Activated T-helper 2 cell treated with anti-CD3 and anti-CD28 coated beads, Interferon-gamma antibody, Interleukin-2, Interleukin-4, amounts not matched to agents 10 μg/mL and 5 μg/mL and 100 μg/mL, durations not matched to agents 14 hours and 24 hours and 36 hours (primary cell): ENCODE results near the gene PRKD1. TPM values are rescaled to one million over a fixed set of nuclear protein-coding genes. Genes with fewer than 3 reads are reported as not detected.
"Not testable (repeated sequence)": the region's sequence is repeated elsewhere in the genome, so short reads cannot be mapped to it uniquely, and the experiment has no call there.

Source experiments
- DNase-seq: peaks from one replicate; pipeline ENCODE4 v3.0.0; 2021; ENCODE audit warnings: low spot score
- H3K27ac Mint-ChIP-seq: one replicate; pipeline ENCODE4 v1.8.0; 2021; ENCODE audit warnings: mixed read lengths
- H3K27me3 Mint-ChIP-seq: one replicate; pipeline ENCODE4 v1.8.0; 2021; ENCODE audit warnings: low read depth, mixed read lengths
- H3K36me3 Mint-ChIP-seq: one replicate; pipeline ENCODE4 v1.8.0; 2021; ENCODE audit warnings: low read depth, mixed read lengths
- H3K4me1 Mint-ChIP-seq: one replicate; pipeline ENCODE4 v1.8.0; 2021; ENCODE audit warnings: low read depth, mixed read lengths
- H3K4me3 Mint-ChIP-seq: one replicate; pipeline ENCODE4 v1.8.0; 2021; ENCODE audit warnings: low read depth, mild to moderate bottlenecking, moderate library complexity, mixed read lengths
- H3K9me3 Mint-ChIP-seq: one replicate; pipeline ENCODE4 v1.8.0; 2021; ENCODE audit warnings: mixed read lengths
- intact Hi-C: fragments of 100-400 bp; cut with micrococcal nuclease; formaldehyde crosslinking; loops from one replicate; pipeline ENCODE4 v1.15.1; 2023
- total RNA-seq: library from RNA; stranded (reverse); gene quantifications from 2 replicates; pipeline ENCODE4 v1.2.3, GENCODE V29; 2022

PRKD1 gene
- total RNA-seq, 1 donor from 2014 or later = not detected

DNA sequence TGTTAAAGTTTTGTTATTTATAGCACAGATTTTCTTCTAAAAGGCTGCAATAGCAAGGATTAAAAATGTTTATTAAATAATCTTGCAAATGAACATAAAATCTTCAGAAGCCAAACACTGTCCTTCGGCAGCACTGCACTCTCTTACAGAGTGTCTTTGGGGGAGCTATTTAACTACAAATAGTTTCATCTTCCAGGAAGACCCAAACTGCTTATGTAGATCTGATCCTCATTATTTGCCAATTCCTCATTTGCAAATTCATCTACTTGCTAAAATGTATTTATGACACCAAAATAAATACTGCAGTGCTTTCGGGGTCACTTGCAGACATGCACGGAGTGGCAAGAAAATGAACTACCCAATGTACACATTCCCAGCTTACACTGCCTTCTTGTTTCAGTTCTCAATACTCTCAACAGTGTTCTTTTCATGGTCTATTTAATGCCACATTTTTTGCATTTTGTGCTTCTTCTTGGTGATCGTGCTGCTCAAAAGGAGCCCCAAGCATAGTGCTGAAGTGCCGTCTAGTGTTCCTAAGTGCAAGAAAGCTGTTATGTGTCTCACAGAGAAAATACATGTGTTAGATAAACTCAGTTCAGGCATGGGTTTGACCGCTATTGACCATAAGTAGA is 128.1 kb downstream of the PRKD1 start:
- Mint-ChIP-seq H3K4me3 (no peak overlapping the region), H3K36me3 (no peaks in the 10 kb centered on the region), H3K27ac (no peak overlapping the region), H3K27me3 (no peaks in the 10 kb centered on the region), H3K9me3 (peaks cover 17% of the 10 kb centered on the region), H3K4me1 (no peaks in the 10 kb centered on the region)
- DNase-seq = no peak
- intact Hi-C loops = no loop called here

DNA sequence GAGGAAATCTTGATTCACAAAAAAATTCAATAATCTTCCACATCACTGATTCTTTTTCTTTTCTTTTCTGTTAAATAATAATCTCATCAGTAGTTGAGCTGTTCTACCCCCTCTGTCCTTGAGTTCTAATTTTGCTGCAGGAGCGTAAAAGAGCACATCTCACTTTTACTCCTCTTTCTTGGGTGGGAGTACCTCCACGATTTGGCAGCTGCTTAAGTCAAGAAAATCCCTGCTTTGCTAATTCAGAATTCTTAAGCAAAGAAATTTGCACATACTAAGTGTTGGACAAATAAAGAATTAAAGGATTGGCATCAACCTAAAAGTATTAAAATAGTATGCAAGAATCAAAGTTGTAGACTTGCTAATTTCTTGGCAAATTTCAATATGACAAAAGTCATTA is 128.8 kb downstream of the PRKD1 start:
- no peaks in the 10 kb centered on the region for H3K36me3 Mint-ChIP-seq
- DNase-seq = no peak
- no peaks in the 10 kb centered on the region for H3K4me1 Mint-ChIP-seq
- no peaks in the 10 kb centered on the region for H3K27me3 Mint-ChIP-seq
- no peak overlapping the region for H3K4me3 Mint-ChIP-seq
- no peak overlapping the region for H3K27ac Mint-ChIP-seq
- intact Hi-C loops = no loop called here
- peaks cover 17% of the 10 kb centered on the region for H3K9me3 Mint-ChIP-seq

DNA sequence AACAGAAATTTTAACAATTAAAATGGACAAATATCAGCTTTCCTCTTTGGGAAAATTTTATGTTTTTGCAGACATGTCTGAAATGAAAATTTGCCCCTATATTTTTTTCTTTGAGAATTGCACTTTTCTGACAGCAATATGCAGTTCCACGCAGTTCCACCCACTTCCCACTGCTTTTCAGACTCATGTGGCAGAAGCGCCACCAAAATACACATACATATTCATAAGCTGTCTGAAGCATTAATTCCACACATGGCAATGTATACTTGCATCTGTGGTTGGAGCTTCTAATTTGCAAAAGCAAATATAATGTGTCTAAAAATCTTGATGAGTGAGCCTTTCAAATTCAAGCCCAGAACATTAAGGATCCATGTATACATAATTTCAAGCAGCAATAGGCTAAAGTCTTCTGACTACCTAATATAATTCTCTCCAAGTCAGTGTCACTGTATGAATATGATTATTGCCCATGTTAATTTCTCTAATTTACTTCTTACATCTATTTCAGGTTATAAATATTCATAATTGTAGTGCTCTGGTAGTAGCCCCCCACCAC is 129.5 kb downstream of the PRKD1 start:
- Mint-ChIP-seq H3K4me3 (no peak overlapping the region), H3K36me3 (no peaks in the 10 kb centered on the region), H3K4me1 (no peaks in the 10 kb centered on the region), H3K9me3 (peaks cover 17% of the 10 kb centered on the region), H3K27me3 (no peaks in the 10 kb centered on the region), H3K27ac (no peak overlapping the region)
- intact Hi-C loops = no loop called here
- DNase-seq = no peak

DNA sequence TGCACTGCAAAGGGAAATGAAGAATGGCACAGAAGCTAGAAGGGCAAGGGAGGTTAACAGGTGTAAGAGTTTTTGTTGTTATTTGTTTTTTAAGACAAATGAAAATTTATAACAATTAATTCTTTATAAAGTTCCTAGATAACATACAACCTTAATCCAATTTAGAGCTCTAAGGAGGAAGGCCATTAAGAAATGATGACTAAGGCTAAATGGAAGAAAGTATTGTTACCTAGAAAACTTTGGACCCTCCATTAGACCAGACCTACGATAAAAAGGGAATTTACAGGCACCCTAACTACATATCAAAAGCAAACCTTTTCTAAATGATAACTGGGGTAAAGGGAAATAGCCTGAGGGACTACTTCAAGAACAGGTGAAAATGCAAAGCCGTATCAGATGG is 130.8 kb downstream of the PRKD1 start:
- DNase-seq = no peak
- Mint-ChIP-seq H3K36me3 (no peaks in the 10 kb centered on the region), H3K27me3 (no peaks in the 10 kb centered on the region), H3K4me1 (no peaks in the 10 kb centered on the region), H3K4me3 (no peak overlapping the region), H3K27ac (no peak overlapping the region), H3K9me3 (peaks cover 17% of the 10 kb centered on the region)
- intact Hi-C loops = no loop called here

DNA sequence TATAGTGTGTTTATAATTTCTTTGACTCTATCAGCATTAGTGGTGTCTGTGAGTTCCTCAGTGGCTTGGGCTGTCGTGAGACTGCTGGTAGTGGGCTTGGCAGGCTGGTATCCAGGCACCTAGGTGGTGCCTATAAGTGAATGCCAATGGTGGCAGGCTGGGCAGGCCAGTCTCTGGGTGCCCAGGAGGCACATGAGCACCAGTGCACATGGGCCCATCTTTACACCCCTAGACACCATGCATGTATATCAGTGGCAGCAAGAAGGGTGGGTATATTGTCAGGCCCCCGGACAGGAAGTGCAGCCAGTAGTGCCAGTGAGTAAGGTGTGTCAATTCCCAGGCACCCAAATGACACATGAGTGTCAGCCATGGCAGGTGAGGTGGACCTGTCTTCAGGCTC is 138.2 kb downstream of the PRKD1 start:
- H3K4me1 Mint-ChIP-seq = no peaks in the 10 kb centered on the region
- no peaks in the 10 kb centered on the region for H3K36me3 Mint-ChIP-seq
- H3K4me3 Mint-ChIP-seq = no peak overlapping the region
- no peak for DNase-seq
- no peak overlapping the region for H3K27ac Mint-ChIP-seq
- H3K9me3 Mint-ChIP-seq = peaks cover 47% of the 10 kb centered on the region
- intact Hi-C loops = no loop called here
- H3K27me3 Mint-ChIP-seq = no peaks in the 10 kb centered on the region

DNA sequence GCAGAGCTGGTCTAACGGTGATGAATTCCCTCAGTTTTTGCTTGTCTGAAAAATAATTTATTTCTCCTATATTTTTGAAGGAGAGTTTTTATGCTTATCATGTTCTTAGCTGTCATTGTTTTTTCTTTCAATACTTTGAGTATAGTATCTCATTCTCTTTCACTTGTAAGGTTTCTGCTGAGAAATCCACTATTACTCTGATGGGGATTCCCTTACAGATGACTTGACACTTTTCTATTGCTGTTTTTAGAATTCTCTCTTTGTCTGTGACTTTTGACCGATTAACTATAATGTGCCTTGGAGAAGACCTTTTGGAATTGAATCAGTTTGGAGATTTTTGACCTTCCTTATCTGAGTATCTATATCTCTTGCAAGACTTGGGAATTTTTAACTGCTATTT is 139.6 kb downstream of the PRKD1 start:
- DNase-seq = no peak
- no peak overlapping the region for H3K4me3 Mint-ChIP-seq

DNA sequence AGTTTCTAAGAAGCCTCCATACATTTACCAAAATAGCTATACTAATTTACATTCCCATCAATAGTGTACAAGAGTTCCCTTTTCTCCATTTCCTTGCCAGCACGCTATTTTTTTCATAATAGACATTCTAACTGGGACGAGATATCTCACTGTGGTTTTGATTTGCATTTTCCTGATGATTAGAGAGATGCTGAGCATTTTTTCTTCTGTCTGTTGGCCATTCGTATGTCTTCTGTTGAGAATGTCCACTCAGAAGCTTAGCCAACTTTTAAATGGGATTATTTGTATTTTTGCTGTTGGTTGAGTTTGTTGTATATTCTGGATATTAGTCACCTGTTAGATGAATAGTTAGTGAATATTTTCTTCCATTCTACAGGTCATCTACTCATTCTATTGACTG is 144.1 kb downstream of the PRKD1 start:
- H3K27ac Mint-ChIP-seq = no peak overlapping the region
- no peaks in the 10 kb centered on the region for H3K4me1 Mint-ChIP-seq
- H3K36me3 Mint-ChIP-seq = no peaks in the 10 kb centered on the region
- H3K9me3 Mint-ChIP-seq = peaks cover 48% of the 10 kb centered on the region
- no peak for DNase-seq
- no peak overlapping the region for H3K4me3 Mint-ChIP-seq
- intact Hi-C loops = no loop called here
- H3K27me3 Mint-ChIP-seq = no peaks in the 10 kb centered on the region

More for the DNA sequence above, 139.6 kb downstream of the PRKD1 start:
- Mint-ChIP-seq H3K27ac (no peak overlapping the region), H3K9me3 (peaks cover 56% of the 10 kb centered on the region), H3K4me1 (no peaks in the 10 kb centered on the region), H3K36me3 (no peaks in the 10 kb centered on the region), H3K27me3 (no peaks in the 10 kb centered on the region)
- intact Hi-C loops = no loop called here

DNA sequence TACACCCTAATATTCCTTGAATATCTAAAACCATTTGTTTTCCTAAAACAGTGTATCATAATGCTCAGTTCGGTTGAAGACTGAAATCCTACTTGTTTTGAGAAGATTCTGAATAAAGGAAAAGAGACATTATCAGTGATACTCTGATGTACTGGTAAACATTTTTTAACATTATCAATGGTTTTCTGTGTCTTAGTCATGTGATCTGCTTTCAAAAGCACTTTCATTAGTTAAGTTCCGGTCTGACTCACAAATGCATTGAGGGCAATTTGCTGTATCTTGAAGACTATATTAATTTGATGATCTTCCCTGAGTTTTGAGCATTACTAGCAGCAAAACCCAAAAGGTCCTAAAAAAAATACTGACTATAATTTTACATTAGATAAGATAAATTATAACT is 145.6 kb downstream of the PRKD1 start:
- Mint-ChIP-seq H3K9me3 (peaks cover 44% of the 10 kb centered on the region), H3K36me3 (no peaks in the 10 kb centered on the region), H3K27me3 (no peaks in the 10 kb centered on the region), H3K27ac (no peak overlapping the region), H3K4me3 (no peak overlapping the region), H3K4me1 (no peaks in the 10 kb centered on the region)
- intact Hi-C loops = no loop called here
- DNase-seq = no peak

DNA sequence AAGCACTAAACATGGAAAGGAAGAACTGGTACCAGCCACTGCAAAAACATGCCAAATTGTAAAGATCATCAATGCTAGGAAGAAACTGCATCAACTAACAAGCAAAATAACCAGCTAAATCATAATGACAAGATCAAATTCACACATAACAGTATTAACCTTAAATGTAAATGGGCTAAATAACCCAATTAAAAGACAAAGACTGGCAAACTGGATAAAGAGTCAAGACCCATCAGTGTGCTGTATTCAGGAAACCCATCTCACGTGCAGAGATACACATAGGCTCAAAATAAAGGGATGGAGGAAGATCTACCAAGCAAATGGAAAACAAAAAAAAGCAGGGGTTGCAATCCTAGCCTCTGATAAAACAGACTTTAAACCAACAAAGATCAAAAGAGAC is 150.5 kb downstream of the PRKD1 start:
- H3K9me3 Mint-ChIP-seq = peaks cover 43% of the 10 kb centered on the region
- H3K4me3 Mint-ChIP-seq, H3K4me1 Mint-ChIP-seq, intact Hi-C loops, DNase-seq, H3K27me3 Mint-ChIP-seq, H3K27ac Mint-ChIP-seq, H3K36me3 Mint-ChIP-seq: not testable (repeated sequence)

DNA sequence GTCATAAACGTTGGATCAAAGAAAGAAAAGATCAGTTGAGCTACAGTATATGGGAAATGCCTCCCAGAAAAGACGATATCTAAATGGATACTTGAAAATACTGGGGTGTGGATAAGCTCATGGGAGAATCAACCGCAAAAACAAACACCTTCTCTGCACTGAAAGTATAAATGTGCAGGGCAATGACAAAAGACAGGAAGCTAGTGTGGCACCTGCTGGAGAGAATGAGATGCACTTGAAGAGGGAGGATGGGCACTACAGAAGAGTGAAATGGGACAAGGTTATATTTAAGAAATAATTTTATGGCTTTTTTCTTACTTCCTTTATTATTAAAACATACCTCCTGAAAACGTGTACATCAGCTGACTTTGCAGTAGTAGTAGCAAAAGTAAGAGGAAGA is 153.7 kb downstream of the PRKD1 start:
- Mint-ChIP-seq H3K27ac (no peak overlapping the region), H3K4me1 (no peaks in the 10 kb centered on the region), H3K4me3 (no peak overlapping the region), H3K9me3 (peaks cover 59% of the 10 kb centered on the region), H3K27me3 (no peaks in the 10 kb centered on the region), H3K36me3 (no peaks in the 10 kb centered on the region)
- DNase-seq = no peak
- intact Hi-C loops = no loop called here

DNA sequence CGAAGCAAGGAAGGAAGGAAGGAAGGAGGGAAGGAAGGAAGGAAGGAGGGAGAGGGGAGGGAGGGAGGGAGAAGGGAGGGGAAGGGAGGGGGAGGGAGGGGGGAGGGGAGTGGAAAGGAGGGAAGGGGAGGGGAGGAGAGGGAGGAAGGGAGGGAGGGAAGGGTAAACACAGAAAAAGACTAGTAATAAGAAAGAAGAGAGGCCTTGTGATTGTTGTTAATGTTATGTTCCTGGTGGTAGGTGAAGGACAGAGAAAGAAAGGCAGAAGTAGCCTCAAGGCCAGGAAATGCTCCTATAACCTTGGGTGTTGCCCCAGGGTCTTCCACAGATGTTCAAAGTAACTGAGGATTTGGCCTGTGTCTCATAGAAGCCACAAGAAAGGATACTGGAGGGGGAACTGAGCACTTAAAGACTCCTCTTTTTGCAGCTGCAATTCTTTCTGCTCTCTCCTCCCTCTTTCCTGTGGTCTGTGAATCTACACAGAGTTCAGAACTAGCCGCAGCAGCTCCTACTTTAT is 164.2 kb downstream of the PRKD1 start:
- no peak overlapping the region for H3K27ac Mint-ChIP-seq
- H3K27me3 Mint-ChIP-seq = no peaks in the 10 kb centered on the region
- H3K4me3 Mint-ChIP-seq = no peak overlapping the region
- no peaks in the 10 kb centered on the region for H3K4me1 Mint-ChIP-seq
- no peaks in the 10 kb centered on the region for H3K36me3 Mint-ChIP-seq
- peaks cover 37% of the 10 kb centered on the region for H3K9me3 Mint-ChIP-seq
- intact Hi-C loops = no loop called here
- DNase-seq = no peak

DNA sequence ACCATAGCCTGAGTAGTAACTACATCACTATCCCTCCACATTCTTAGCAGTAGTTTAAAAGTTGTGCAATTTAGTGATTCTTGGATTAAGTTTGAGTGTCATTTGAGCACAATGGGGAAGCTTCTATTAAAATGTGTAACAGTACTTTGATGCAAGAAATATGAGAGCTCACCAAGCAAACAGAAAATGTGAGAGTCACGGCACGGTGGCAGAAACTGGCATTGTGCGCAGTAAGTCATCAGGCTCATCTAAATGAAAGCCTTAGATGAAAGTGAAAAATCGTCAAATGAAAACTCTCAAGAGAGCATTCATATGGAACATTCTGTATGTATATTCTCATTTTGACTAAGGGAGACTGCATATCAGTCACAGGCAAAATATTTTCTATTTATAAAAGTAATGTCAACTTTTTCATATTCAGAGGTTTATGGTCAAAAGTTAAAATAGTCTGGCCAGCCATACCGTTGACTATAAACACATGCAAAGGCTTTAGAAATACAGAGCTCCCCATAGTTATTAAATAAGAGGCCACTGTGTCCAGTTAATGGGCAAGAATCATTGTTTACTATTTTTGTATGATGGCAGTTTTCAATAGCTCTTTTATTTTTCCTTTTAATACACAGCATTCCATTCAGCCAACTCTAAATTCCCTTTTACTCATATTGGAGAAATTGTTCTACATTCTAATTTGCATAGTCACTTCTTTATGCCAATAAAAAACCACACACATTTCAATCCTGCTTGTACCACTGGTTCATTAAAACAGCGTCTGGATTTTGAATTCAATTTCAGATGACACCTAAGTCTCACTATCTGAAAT is 167.9 kb downstream of the PRKD1 start:
- Mint-ChIP-seq H3K4me1 (no peaks in the 10 kb centered on the region), H3K27ac (no peak overlapping the region), H3K4me3 (no peak overlapping the region), H3K27me3 (no peaks in the 10 kb centered on the region), H3K9me3 (peaks cover 16% of the 10 kb centered on the region), H3K36me3 (no peaks in the 10 kb centered on the region)
- intact Hi-C loops = no loop called here
- no peak for DNase-seq

DNA sequence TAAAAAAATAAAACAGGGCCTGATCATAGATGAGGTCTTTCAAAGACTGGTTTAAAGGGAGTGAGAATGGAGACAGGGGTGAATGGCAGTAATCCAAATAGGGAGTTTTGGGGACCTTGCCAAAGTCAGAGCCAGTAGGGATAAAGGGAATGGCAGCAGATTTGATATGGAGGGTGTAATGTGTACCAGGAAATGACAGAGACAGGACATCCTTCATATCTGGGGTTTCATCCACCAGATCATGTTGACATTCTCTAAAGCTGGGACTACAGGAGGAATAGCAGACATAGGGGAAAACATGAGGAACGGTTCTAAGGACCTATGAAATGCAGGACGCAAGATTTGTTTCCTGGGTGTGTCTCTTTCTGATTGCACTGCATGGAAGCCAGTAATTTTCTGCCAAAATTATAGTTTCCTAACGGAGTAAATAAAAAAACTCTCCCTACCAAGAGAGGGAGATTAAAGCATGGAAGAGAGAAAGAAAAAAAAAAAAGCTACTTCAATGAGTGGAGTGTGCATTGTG is 169.9 kb downstream of the PRKD1 start:
- H3K27ac Mint-ChIP-seq = no peak overlapping the region
- no peak for DNase-seq
- intact Hi-C loops = no loop called here
- peaks cover 13% of the 10 kb centered on the region for H3K9me3 Mint-ChIP-seq
- H3K36me3 Mint-ChIP-seq = no peaks in the 10 kb centered on the region
- H3K4me1 Mint-ChIP-seq = no peaks in the 10 kb centered on the region
- no peaks in the 10 kb centered on the region for H3K27me3 Mint-ChIP-seq
- no peak overlapping the region for H3K4me3 Mint-ChIP-seq
